Fibroblast of skin of scalp (primary cell): ENCODE measurements around the gene RETREG3.
"Not testable (repeated sequence)": the region's sequence is repeated elsewhere in the genome, so short reads cannot be mapped to it uniquely, and the experiment has no call there.

Experiments used
- DNase-seq: peaks from one replicate; pipeline ENCODE4 v3.0.0-alpha.2; 2013

RETREG3 gene

DNA sequence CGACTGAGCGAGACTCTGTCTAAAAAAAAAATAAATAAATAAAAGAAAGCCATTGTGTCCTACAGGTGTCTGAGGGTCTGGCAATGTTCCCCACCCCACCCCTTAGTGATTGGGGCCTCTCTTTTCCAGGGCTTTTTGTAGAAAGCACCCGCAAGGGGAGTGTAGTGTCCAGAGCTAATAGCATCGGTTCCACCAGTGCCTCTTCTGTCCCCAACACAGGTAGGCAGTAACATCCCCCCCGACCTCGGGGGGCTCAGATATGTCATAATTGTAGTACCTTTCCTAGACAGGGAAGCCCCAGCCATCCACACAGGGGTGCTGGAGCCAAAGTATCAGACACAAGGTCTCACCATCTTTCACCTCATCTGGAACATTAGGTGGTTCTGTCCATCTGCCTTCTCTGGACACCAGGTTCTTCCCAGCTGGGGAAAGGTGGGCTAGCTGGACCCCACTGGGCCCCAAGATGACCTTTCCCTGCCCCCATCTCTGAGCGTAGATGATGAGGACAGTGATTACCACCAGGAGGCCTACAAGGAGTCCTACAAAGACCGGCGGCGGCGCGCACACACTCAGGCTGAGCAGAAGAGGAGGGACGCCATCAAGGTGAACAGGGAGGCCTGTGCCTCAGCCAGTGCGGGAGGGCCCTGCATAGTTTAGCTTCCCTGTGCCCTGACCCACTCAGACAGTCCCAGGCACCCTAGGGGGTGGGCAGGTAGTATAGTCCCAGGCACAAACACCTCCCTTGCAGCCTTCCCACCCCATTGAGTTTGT is 40.6 kb downstream of the RETREG3 start:
- no peak for DNase-seq

DNA sequence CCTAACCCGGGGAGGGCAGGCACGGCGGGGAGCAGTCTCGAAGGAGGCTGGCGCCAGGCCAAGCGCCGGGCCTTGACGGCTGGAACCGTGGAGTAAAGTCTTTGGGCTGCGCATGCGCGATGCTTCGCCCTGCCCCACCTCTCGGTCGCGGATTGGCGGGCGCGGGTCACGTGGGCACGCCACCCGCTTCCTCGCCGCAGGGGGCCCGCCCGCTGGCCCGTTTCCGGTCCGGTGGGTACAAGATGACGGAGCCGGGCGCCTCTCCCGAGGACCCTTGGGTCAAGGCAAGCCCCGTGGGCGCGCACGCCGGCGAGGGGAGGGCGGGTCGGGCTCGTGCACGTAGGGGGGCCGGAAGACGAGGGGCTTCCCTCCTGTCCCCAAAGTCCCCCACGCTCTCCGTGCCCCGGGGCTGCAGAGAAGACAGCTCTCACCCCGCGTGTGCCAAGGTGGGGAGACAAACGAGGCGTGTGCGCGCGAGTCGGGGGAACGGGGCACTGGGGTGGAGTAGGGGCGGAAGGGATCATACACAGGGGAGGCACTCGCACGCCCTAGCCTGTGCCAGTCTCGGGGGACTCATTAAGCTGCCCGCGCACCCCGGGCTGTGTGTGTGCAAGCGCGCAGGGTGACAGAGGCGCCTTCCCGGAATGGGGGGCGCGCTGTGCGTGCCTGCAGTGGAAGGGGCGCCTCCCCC is 42.1 kb downstream of the RETREG3 start, which contains the start of gene MLX:
Gene MLX, plus strand, starts transcription at position 218 of the 691 bp plus-strand sequence. Its CDS starts 25 bp downstream, at position 243.
- DNase-seq: peak; percentile 93

DNA sequence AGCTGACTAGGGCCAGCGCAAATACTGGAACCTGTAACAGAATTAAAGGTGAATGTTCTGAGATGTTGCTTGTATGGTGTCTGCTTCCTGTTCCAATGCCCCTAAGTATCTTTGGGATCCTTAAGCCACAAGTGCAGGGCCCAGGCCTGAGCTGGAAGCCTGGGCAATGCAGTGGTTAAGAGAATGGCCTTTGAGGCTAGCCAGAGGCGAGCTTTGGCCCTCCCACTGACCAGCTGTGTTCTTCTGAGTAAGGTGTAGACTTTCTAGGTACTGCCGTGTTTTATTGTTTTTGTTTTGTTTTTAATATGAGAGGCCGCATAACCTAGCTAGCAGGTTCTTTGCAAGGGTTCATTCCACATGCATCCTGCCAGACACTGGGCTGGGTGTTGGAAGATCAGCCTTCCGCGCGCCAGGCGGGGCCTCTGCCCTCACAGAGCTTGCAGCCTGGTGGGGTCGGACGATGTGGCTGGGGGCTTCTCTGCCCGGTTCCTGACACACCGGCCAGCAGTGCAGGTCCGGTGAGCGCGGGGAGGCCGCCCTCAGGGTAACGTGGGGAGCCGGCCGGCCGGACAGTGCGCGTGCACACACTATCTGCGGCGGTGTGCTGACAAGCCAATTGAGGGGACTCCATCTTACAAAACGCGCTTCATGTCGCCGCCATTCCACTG is 42.8 kb downstream of the RETREG3 start:
- no peak for DNase-seq

DNA sequence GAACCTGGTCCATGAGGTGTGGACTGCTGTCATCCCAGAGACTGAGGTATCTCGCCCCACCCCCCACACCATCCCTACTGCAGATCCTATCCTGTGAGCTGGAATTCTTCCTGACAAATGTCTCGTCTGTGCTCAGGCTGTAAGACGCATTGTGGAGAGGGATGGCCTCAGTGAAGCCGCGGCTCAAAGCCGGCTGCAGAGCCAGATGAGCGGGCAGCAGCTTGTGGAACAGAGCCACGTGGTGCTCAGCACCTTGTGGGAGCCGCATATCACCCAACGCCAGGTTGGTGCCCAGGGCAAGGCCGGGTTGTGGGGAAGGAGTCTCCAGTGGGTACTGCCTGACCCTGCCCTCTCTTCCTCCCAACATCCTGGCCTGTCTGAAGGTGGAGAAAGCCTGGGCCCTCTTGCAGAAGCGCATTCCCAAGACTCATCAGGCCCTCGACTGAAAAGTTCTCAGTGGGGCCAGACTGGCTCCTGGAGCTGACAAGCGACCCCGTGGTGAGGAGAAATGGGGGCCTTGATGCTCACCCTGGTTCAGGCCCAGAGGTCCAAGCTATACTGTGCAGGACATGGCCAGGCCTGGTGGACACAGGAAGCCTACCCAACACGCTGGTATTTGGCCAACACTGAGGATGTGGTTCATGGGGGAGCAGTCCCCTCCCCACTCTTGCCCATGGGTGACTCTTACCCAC is 43.5 kb downstream of the RETREG3 start:
- DNase-seq: no peak

DNA sequence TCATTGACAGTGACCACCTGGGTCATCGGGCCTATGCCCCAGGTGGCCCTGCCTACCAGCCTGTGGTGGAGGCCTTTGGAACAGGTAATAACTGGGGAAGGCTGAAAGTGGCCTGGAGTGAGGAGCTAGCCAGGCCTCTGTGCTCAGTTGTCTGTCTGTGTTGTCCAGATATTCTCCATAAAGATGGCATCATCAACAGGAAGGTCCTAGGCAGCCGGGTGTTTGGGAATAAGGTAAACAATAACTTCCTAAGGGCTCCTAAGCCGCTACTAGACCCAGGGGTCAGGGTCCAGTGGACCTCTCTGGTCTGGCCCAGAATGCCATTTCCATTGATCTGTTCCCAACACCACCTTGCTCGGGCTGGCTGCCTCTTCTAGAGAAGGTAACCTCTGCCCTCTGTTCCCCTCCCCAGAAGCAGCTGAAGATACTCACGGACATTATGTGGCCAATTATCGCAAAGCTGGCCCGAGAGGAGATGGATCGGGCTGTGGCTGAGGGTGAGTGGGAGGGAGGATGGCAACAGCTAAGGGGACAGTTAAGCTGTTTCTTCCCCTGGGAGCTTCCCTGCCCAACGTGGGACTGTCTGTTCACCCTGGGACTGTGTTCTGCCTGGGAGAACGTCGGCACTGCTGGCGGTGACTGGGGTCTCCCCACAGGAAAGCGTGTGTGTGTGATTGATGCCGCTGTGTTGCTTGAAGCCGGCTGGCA is 44.2 kb downstream of the RETREG3 start:
- no peak for DNase-seq

DNA sequence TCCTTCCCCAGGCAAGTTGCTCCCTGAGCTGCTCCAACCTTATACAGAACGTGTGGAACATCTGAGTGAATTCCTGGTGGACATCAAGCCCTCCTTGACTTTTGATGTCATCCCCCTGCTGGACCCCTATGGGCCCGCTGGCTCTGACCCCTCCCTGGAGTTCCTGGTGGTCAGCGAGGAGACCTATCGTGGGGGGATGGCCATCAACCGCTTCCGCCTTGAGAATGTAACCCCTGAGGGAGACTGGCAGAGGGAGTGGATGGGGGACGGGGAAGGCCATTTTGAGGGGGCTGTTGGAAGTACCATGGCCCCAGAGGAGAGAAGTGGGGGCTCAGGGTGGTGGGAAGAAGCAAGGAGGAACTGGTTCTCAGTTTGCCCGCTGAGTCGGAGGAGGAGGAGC is 45.2 kb downstream of the RETREG3 start:
- DNase-seq: no peak

DNA sequence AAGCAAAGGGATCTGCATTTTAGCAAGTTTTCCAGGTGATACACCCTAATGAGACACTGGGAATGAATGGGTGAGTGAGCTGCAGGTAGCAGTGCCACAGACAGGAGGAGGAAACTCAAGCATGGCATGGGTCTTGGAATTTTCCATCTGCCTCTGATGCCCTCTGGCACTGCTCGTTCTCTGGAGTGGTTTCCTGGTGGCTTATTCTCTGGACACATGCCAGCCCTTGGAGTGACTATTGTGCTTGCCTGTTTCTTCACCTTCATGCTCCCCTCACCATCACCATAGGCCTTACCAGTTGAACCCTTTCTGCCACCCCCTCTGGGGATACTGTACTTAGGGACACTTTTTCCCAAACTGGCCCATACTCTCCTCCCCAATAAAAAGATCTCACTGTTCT is 45.6 kb downstream of the RETREG3 start:
- no peak for DNase-seq

DNA sequence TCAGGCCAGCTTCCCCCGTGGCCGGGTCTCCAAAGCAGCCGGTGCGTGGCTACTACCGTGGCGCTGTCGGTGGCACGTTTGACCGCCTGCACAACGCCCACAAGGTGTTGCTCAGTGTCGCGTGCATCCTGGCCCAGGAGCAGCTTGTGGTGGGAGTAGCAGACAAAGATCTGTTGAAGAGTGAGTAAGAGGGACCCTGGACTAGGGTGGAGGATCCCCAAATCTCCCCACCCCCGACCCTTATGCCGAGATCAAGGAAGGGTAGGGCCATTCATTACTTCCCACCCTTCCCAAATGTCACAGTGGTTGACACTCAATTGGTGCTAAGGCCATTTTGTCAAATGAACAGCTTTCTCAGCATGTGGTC is 46.0 kb downstream of the RETREG3 start:
- DNase-seq: no peak

DNA sequence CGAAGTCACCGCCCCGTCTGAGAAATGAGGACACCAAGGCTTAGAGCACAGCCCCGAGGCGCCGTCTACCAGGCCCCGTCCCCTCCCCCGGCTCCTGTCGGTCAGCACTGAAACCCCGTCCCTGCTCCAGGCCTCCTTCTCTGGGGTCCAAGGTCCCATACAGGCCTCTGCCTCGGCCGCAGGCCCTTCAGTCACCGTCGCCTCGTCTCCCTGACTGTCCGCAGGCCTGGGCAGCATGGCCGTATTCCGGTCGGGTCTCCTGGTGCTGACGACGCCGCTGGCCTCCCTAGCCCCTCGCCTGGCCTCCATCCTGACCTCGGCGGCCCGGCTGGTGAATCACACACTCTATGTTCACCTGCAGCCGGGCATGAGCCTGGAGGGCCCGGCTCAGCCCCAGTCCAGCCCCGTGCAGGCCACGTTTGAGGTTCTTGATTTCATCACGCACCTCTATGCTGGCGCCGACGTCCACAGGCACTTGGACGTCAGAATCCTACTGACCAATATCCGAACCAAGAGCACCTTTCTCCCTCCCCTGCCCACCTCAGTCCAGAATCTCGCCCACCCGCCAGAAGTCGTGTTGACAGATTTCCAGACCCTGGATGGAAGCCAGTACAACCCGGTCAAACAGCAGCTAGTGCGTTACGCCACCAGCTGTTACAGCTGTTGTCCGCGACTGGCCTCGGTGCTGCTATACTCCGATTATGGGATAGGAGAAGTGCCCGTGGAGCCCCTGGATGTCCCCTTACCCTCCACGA is 46.6 kb downstream of the RETREG3 start:
- no peak for DNase-seq

DNA sequence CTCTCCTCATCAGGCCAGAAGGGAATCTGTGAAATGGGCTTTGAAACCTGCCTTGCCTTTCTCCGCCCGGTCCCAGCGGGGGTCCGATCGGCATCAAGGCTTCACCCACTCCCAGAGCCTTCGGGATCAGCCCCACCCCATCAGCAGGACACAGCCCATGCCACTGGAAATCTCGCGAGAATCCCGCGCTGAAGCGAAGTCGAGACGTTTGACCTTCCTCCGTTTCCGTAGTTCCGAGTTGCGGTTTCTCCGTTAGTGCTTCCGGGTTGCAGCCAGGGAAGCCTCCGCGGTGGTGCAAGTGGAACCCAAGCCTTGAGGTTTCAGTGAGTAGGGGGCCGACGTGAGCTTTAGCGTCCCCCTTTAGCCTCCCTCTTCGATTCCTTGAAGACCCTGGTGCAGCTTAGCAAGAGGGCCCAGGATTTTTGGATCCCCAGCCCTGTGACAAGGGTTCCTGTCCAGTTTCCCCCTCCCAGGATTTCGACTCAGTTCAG is 47.2 kb downstream of the RETREG3 start, which contains the start of gene COASY:
Gene COASY, plus strand, starts transcription at position 252 of the 491 bp plus-strand sequence. CDS start 475 bp downstream, outside the sequence.
- DNase-seq: peak; percentile 99

DNA sequence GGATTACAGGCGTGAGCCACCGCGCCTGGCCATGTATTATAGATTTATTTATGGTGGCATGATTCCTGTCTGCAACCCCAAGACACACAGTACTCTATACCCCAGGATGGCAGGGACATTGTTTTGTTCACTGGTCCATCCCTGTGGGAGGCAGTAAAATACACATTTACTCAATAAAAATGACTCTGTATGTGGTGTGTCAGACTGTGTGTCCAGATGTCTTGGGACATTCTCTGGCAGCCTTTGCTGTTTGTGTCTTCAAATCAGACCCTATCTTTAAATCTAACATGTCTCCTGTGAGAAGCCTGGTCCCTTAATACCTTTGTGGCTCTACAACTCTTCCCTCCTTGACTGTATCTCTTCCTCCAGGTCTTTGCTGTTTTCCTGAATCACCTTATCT is 48.9 kb downstream of the RETREG3 start:
- no peak for DNase-seq

DNA sequence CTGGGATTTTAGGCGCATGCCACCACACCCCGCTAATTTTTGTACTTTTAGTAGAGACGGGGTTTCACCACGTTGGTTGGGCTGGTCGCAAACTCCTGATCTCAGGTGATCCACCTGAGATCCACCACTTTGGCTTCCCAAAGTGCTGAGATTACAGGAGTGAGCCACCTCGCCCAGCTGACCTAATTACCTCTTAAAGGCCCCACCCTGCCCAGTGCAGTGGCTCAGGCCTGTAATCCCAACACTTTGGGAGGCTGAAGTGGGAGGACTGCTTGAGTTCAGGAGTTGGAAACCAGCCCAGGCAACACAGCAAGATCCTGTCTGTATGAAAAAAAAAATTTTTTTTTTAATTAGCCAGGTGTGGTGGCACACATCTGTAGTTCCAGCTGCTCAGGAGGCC is 50.1 kb downstream of the RETREG3 start:
- no peak for DNase-seq

DNA sequence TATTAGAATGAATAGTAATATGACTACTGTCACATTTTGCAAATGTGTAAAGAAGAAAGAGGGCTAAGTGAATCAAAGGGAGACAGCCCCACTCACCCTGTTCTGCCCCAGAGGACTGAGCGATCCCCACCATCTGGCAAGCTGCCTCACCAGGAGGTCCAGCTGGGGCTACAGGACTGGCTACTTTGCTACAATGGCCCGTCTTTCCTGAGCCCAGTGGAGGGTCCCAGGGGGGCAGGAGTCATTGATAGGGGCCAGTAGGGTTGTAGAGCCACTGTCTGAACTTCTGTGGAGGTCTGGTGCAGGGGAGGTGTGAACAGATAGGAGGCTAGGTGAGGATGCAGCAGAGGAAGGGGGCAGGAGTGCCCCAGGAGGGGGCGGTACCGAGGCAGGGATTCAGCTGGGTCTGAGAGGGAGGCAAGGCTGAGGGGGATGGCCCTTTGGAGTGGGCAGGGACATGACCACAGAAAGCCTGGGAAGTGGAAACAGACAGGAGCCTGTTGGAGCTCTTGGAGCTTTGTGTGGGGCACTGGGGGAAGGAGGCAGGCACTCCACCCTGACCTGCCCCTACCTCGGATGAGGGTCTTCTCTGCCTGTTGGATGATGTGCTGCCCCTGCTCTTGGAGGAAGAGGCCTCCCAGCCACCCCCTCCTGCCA is 53.1 kb downstream of the RETREG3 start:
- not testable (repeated sequence) for DNase-seq

DNA sequence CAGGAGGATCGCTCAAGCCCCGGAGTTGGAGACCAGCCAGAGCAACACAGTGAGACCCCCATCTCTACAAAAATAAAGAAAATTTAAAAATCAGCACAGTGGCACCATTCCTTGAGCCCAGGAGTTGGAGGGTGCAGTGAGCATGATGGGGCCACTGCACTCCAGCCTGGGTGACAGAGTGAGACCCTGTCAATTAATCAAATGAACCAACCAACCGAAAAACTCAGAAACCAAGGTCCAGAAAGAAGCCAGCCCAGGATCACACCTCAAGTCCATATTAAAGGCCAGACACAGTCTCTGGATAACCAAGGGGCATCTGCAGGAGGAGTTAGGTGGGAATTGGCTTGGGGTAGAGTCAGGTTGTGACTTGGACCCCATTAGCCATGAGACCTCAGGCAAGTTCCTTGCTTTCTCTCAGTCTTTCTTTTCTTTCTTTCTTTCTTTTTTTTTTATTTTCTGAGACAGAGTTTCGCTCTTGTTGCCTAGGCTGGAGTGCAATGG is 54.0 kb downstream of the RETREG3 start:
- no peak for DNase-seq

DNA sequence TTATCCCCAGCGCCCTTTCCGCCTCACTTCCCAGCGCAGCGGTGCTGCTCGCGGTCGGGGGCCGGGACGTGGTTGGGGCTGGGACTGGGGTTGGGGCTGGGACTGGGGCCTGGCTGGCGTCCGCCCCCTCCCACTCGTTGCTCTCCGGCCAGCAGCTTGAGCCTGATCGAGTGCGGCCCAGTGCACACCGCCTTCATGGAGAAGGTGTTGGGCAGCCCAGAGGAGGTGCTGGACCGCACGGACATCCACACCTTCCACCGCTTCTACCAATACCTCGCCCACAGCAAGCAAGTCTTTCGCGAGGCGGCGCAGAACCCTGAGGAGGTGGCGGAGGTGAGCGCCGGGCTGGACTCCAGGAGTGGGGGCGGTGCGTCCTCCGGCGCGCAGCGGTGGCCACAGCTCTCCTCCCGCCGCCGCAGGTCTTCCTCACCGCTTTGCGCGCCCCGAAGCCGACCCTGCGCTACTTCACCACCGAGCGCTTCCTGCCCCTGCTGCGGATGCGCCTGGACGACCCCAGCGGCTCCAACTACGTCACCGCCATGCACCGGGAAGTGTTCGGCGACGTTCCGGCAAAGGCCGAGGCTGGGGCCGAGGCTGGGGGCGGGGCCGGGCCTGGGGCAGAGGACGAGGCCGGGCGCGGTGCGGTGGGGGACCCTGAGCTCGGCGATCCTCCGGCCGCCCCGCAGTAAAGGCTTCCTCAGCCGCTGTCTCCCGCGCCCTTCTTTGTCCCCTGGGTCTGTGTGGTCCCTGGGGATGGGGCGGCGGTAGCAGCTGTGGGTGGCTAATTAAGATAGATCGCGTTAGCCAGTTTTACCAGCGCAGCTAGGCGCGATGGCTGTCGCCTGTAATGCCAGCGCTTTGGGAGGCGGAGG is 54.7 kb downstream of the RETREG3 start:
- peak; percentile 80 for DNase-seq

DNA sequence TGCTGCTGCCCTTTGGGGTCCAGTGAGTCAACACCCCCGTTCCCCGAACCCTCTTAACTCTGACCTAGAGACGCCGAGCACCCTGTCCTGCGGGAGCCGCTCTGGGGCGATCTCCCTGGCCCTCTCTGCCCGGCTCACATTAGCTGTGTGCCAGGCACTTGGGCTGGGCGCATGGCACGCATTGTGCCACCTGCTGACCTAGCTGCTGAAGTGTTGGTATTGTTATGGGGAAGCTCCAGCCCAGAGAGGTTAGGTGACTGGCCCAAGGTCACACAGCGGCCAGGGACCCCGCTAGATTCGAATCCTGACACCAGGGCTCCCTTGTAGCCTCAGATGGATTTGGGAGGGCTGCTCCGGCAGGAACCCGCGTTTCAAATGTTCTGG is 55.3 kb downstream of the RETREG3 start:
- no peak for DNase-seq

DNA sequence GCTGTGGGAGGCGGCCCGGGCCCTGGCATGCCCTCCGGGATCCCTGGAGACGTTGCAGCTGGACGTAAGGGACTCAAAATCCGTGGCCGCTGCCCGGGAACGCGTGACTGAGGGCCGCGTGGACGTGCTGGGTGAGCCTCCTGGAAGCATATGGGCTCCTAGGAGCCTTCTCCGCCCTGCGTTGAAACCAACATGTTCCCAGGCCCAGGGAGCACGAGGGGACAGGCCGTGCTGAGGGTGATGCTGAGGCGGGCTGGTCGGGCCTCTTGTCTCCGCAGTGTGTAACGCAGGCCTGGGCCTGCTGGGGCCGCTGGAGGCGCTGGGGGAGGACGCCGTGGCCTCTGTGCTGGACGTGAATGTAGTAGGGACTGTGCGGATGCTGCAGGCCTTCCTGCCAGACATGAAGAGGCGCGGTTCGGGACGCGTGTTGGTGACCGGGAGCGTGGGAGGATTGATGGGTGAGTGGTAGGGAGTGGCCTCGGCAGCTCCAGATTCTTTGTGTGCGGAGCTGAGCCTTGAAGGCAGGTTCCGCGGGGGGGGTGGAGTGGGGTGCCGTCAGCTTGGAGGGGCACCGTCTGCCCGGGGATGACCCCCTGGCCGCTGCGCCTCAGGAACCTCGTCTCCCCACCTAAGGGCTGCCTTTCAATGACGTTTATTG is 55.9 kb downstream of the RETREG3 start:
- DNase-seq: no peak

DNA sequence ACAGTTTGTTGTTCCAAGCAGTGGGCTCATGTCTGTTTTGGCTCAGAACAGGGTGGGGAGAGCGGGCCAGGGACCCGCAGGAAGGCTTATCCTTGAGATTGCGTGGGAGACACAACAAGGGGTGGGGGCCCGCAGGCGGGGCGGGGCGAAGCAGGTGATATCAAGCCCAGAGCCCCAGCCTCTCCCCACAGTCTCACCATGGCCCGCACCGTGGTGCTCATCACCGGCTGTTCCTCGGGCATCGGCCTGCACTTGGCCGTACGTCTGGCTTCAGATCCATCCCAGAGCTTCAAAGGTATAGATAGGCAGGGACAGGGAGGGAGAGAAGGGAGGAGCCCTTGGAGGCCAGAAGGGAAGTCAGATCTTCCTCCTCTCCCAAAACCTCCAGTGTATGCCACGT is 56.4 kb downstream of the RETREG3 start, which contains the start of gene HSD17B1:
Gene HSD17B1, plus strand, starts transcription at position 188 of the 400 bp plus-strand sequence. Its CDS starts 11 bp downstream, at position 199.
- not testable (repeated sequence) for DNase-seq
